ENCODE results near the gene CSNK1G1.

DNA sequence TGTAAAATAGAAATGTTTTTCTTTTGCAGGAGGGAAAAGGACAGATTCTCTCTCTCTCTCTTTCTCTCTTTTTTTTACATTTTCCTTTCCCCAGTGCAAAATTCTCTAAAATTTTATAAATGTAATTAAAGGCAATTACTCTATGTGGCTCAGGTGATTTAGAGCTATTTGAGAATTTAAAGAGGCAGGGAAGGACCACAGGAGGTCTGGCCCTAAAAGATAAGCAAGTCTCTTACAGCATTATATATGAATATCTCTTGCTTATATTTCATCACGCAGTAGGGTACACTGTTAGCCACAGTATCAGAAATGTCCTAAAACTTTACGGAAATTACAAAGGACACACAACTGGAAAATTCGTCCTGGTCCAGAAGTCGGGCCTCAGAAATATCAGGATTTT, 122.7 kb downstream of the CSNK1G1 start:
- TF ChIP-seq POLR2A (IDR thresholded peaks at IDR 0.05; ENCODE audit: low read length) (no peak), GATA1 (IDR thresholded peaks at IDR 0.05; ENCODE audit: low read depth, low read length) (no peak)
